Neural progenitor cell (in vitro differentiated cells): ENCODE measurements around the gene ST3GAL2. TPM values are rescaled to one million over a fixed set of nuclear protein-coding genes. Genes with fewer than 3 reads are reported as not detected.
A peak's percentile ranks its signal among the peaks of the same experiment; 100 is the strongest.
"Not testable (repeated sequence)": the region's sequence is repeated elsewhere in the genome, so short reads cannot be mapped to it uniquely, and the experiment has no call there.

Source experiments
- DNase-seq: peaks from one replicate; pipeline ENCODE4 v3.0.0-alpha.2; 2016; ENCODE audit warnings: low spot score
- H2AFZ ChIP-seq: fragments of 200-600 bp; sonication (generic); replicated peaks from 2 replicates; pipeline ENCODE4 v1.6.1; 2016; ENCODE audit warnings: antibody characterized with exemption
- H3F3A ChIP-seq: fragments of 200-600 bp; sonication (generic); 2 replicates; pipeline ENCODE4 v1.6.1; 2016; ENCODE audit warnings: antibody characterized with exemption, low read depth
- H3K27ac ChIP-seq: fragments of 200-600 bp; sonication (generic); 2 replicates; pipeline ENCODE4 v1.5.1; 2016; ENCODE audit warnings: mild to moderate bottlenecking
- H3K27me3 ChIP-seq: fragments of 200-600 bp; sonication (generic); 2 replicates; pipeline ENCODE4 v1.6.1; 2016; ENCODE audit warnings: mild to moderate bottlenecking, moderate library complexity
- H3K36me3 ChIP-seq: fragments of 200-600 bp; sonication (generic); 2 replicates; pipeline ENCODE4 v1.5.1; 2016
- H3K4me1 ChIP-seq: fragments of 200-600 bp; sonication (generic); 2 replicates; pipeline ENCODE4 v1.6.1; 2016; ENCODE audit warnings: mixed run types
- H3K4me2 ChIP-seq: fragments of 200-600 bp; sonication (generic); 2 replicates; pipeline ENCODE4 v1.6.1; 2016
- H3K4me3 ChIP-seq: fragments of 200-600 bp; sonication (generic); 2 replicates; pipeline ENCODE4 v1.5.1; 2016
- H3K79me2 ChIP-seq: fragments of 200-600 bp; sonication (generic); 2 replicates; pipeline ENCODE4 v1.6.1; 2016; ENCODE audit warnings: low read depth
- H3K9ac ChIP-seq: fragments of 200-600 bp; sonication (generic); 2 replicates; pipeline ENCODE4 v1.6.1; 2016
- H3K9me3 ChIP-seq: fragments of 200-600 bp; sonication (generic); 2 replicates; pipeline ENCODE4 v1.5.1; 2016; ENCODE audit warnings: low read depth
- H4K20me1 ChIP-seq: fragments of 200-600 bp; sonication (generic); 2 replicates; pipeline ENCODE4 v1.6.1; 2016; ENCODE audit warnings: low read depth
- H3K27ac Mint-ChIP-seq: 3 replicates; pipeline ENCODE4 v1.8.0; 2021; ENCODE audit warnings: mixed read lengths
- H3K27me3 Mint-ChIP-seq: 2 replicates; pipeline ENCODE4 v1.8.0; 2022; ENCODE audit warnings: low read depth, mild to moderate bottlenecking, inconsistent platforms, moderate library complexity, mixed read lengths; ENCODE audit not compliant: insufficient read depth
- H3K36me3 Mint-ChIP-seq: 3 replicates; pipeline ENCODE4 v1.8.0; 2021; ENCODE audit warnings: mixed read lengths
- H3K4me1 Mint-ChIP-seq: 3 replicates; pipeline ENCODE4 v1.8.0; 2021; ENCODE audit warnings: mixed read lengths
- H3K4me3 Mint-ChIP-seq: 3 replicates; pipeline ENCODE4 v1.8.0; 2021; ENCODE audit warnings: mild to moderate bottlenecking, moderate library complexity, mixed read lengths
- H3K9me3 Mint-ChIP-seq: 3 replicates; pipeline ENCODE4 v1.8.0; 2020; ENCODE audit warnings: mixed read lengths
- CTCF ChIP-seq: fragments of 200-600 bp; sonication (generic); IDR thresholded peaks from 2 replicates; pipeline ENCODE4 v1.5.1; 2017; ENCODE audit warnings: antibody characterized with exemption, mild to moderate bottlenecking
- EZH2 ChIP-seq: fragments of 200-600 bp; sonication (generic); IDR thresholded peaks from 2 replicates; pipeline ENCODE4 v1.6.1; 2017; ENCODE audit warnings: antibody characterized with exemption, mild to moderate bottlenecking, moderate library complexity
- EZH2phosphoT487 ChIP-seq: fragments of 200-600 bp; sonication (generic); IDR thresholded peaks from 2 replicates; pipeline ENCODE4 v1.6.1; 2017; ENCODE audit warnings: antibody characterized with exemption
- total RNA-seq: library from RNA; depleted of rRNA; stranded (reverse); fragments of >200 nt; gene quantifications from 2 replicates; pipeline ENCODE4 v1.2.3, GENCODE V29; 2015; ENCODE audit warnings: low replicate concordance

The ST3GAL2 gene
- total RNA-seq, 1 donor from 2014 or later = 11.6 TPM

DNA sequence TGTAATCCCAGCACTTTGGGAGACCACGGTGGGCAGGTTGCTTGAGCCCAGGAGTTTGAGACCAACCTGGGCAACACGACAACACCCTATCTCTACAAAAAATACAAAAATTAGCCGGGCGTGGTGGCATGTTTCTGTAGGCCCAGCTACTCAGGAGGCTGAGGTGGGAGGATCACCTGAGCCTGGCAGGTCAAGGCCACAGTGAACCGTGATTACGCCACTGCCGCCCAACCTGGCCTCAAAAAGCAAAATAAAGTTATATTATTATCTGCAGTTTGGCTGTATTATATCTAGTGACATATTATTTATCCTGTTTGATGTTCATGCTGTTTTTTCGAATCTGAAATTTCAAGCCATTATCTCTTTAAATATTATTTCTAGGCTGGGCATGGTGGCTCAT, 26.5 kb downstream of the ST3GAL2 start:
- Mint-ChIP-seq H3K36me3 (peaks cover 12% of the 10 kb centered on the region), H3K9me3 (no peaks in the 10 kb centered on the region), H3K27me3 (peaks cover 2% of the 10 kb centered on the region), H3K4me3 (no peak overlapping the region), H3K4me1 (peaks cover 13% of the 10 kb centered on the region), H3K27ac (no peak overlapping the region)
- peaks cover 9% of the 10 kb centered on the region for H3F3A ChIP-seq
- peaks cover 17% of the 10 kb centered on the region for H3K4me1 ChIP-seq
- DNase-seq = no peak
- peaks cover 4% of the 10 kb centered on the region for H3K79me2 ChIP-seq
- no peak overlapping the region for H3K27ac ChIP-seq
- no peak overlapping the region for H3K4me2 ChIP-seq
- no peak overlapping the region for H3K4me3 ChIP-seq
- TF ChIP-seq EZH2 (no peak), EZH2phosphoT487 (no peak), CTCF (no peak)
- no peaks in the 10 kb centered on the region for H3K27me3 ChIP-seq
- no peaks in the 10 kb centered on the region for H3K9me3 ChIP-seq
- no peak overlapping the region for H3K9ac ChIP-seq
- H3K36me3 ChIP-seq = no peaks in the 10 kb centered on the region
- no peak overlapping the region for H2AFZ ChIP-seq
- peaks cover 27% of the 10 kb centered on the region for H4K20me1 ChIP-seq

DNA sequence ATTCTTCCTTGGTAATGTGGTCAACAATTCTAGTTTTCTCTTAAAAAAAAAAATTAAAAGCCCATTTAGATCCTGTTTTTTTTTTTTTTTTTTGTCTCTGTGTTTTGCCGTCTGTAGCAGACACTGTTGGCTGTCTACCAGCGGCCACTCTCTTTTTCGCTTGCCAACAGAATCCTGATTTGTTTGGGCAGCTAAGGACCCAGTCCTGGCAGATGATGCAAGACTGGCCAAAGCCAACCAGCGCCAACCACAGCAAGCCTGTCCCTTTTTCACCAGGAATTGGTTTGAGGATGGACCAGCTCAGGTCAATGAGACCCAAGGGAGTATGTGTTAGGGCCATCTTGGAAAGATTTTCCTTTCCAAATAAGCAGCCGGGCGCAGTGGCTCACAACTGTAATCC, 28.2 kb downstream of the ST3GAL2 start:
- peaks cover 10% of the 10 kb centered on the region for H3K79me2 ChIP-seq
- H2AFZ ChIP-seq = no peak overlapping the region
- no peak for DNase-seq
- peaks cover 13% of the 10 kb centered on the region for H3K36me3 Mint-ChIP-seq
- H4K20me1 ChIP-seq = peaks cover 21% of the 10 kb centered on the region
- no peak overlapping the region for H3K27ac ChIP-seq
- no peaks in the 10 kb centered on the region for H3K36me3 ChIP-seq
- no peak overlapping the region for H3K4me3 ChIP-seq
- peaks cover 9% of the 10 kb centered on the region for H3F3A ChIP-seq
- TF ChIP-seq EZH2 (no peak), EZH2phosphoT487 (no peak), CTCF (no peak)
- H3K9me3 Mint-ChIP-seq = no peaks in the 10 kb centered on the region
- peaks cover 11% of the 10 kb centered on the region for H3K4me1 Mint-ChIP-seq
- no peak overlapping the region for H3K4me2 ChIP-seq
- H3K27ac Mint-ChIP-seq = no peak overlapping the region
- H3K9ac ChIP-seq = no peak overlapping the region
- H3K9me3 ChIP-seq = no peaks in the 10 kb centered on the region
- no peaks in the 10 kb centered on the region for H3K27me3 ChIP-seq
- peaks cover 2% of the 10 kb centered on the region for H3K27me3 Mint-ChIP-seq
- H3K4me1 ChIP-seq = peaks cover 18% of the 10 kb centered on the region
- H3K4me3 Mint-ChIP-seq = no peak overlapping the region

DNA sequence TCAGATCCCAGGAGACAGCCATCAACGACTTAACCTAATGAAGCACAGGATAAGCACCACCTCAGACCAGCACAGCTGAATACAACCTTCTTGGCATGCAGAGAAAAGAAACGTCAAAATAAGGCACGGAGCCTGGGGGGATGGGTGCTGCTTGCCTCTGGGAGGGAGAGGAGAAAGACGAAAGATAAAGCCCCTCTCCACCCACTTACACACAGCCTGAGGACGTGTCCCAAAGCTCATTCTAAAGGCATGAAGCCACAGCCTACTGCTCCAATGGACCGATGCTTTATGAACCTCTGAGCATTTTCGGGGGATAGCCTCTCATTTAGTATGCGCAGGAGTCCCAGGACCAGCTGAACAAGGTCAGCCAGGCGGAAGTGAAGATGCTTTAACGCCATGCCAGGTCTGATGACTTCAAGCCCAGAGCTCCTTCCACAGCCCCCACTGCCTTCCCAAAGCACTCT, 31.1 kb downstream of the ST3GAL2 start:
- Histone ChIP-seq H3K9ac (no peak overlapping the region), H3K4me3 (peak overlapping the region; percentile 22), H4K20me1 (peaks cover 20% of the 10 kb centered on the region), H3F3A (peaks cover 9% of the 10 kb centered on the region), H3K9me3 (no peaks in the 10 kb centered on the region), H2AFZ (no peak overlapping the region), H3K27ac (peak overlapping the region; percentile 81), H3K4me2 (peak overlapping the region; percentile 71), H3K79me2 (peaks cover 19% of the 10 kb centered on the region), H3K36me3 (no peaks in the 10 kb centered on the region), H3K4me1 (peaks cover 18% of the 10 kb centered on the region), H3K27me3 (no peaks in the 10 kb centered on the region)
- Mint-ChIP-seq H3K9me3 (no peaks in the 10 kb centered on the region), H3K27ac (no peak overlapping the region), H3K27me3 (peaks cover 2% of the 10 kb centered on the region), H3K4me3 (no peak overlapping the region), H3K4me1 (peaks cover 11% of the 10 kb centered on the region), H3K36me3 (peaks cover 23% of the 10 kb centered on the region)
- TF ChIP-seq EZH2 (no peak), CTCF (no peak), EZH2phosphoT487 (no peak)
- peak; percentile 63 for DNase-seq

- not testable (repeated sequence) for H3K27ac Mint-ChIP-seq, H3K27me3 Mint-ChIP-seq, H3F3A ChIP-seq, H3K36me3 ChIP-seq, H3K4me2 ChIP-seq, H3K27ac ChIP-seq, H3K9ac ChIP-seq, H3K9me3 Mint-ChIP-seq, H3K4me3 Mint-ChIP-seq, H3K4me3 ChIP-seq, H3K9me3 ChIP-seq, H2AFZ ChIP-seq, DNase-seq, H3K27me3 ChIP-seq
- H4K20me1 ChIP-seq = peaks cover 23% of the 10 kb centered on the region
- Mint-ChIP-seq H3K4me1 (peaks cover 11% of the 10 kb centered on the region), H3K36me3 (peaks cover 17% of the 10 kb centered on the region)
- H3K4me1 ChIP-seq = peaks cover 24% of the 10 kb centered on the region
- H3K79me2 ChIP-seq = peaks cover 22% of the 10 kb centered on the region
These were observed 32.8 kb downstream of the ST3GAL2 start for GRCh38 chr16:70406104-70406503.
